ENCODE data around the gene MARCHF3.
"Not testable (repeated sequence)": the region's sequence is repeated elsewhere in the genome, so short reads cannot be mapped to it uniquely, and the experiment has no call there.

DNA sequence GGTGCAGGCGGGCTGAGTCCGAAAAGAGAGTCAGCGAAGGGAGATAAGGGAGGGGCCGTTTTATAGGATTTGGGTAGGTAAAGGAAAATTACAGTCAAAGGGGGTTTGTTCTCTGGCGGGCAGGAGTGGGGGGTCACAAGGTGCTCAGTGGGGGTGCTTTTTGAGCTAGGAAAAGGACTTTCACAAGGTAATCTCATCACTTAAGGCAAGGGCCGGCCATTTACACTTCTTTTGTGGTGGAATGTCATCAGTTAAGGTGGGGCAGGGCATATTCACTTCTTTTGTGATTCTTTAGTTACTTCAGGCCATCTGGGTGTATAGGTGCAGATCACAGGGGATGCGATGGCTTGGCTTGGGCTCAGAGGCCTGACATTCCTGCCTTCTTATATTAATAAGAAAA lies 191.0 kb downstream of the MARCHF3 start:
- TF ChIP-seq EZH2 (IDR thresholded peaks at IDR 0.05; ENCODE audit: borderline replicate concordance, low read length): not testable (repeated sequence)
- TF ChIP-seq, protein P1, sequence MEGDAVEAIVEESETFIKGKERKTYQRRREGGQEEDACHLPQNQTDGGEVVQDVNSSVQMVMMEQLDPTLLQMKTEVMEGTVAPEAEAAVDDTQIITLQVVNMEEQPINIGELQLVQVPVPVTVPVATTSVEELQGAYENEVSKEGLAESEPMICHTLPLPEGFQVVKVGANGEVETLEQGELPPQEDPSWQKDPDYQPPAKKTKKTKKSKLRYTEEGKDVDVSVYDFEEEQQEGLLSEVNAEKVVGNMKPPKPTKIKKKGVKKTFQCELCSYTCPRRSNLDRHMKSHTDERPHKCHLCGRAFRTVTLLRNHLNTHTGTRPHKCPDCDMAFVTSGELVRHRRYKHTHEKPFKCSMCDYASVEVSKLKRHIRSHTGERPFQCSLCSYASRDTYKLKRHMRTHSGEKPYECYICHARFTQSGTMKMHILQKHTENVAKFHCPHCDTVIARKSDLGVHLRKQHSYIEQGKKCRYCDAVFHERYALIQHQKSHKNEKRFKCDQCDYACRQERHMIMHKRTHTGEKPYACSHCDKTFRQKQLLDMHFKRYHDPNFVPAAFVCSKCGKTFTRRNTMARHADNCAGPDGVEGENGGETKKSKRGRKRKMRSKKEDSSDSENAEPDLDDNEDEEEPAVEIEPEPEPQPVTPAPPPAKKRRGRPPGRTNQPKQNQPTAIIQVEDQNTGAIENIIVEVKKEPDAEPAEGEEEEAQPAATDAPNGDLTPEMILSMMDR (IDR thresholded peaks at IDR 0.05; ENCODE audit: low read length): not testable (repeated sequence)

All from OCI-LY1 (cell line).